ENCODE data around the gene DLX5. TPM values are rescaled to one million over a fixed set of nuclear protein-coding genes. Genes with fewer than 3 reads are reported as not detected.

DLX5 gene
- total RNA-seq, 4 donors from 2014 or later, result not detected

GRCh38 chr7:97020601-97020995 lies 4.0 kb downstream of the DLX5 start:
- TF ChIP-seq POLR2AphosphoS5 (IDR thresholded peaks at IDR 0.05) (no peak), EP300 (IDR thresholded peaks at IDR 0.05; ENCODE audit: low read depth) (no peak), POLR2A (IDR thresholded peaks at IDR 0.05) (no peak)
- TF ChIP-seq, protein P1, sequence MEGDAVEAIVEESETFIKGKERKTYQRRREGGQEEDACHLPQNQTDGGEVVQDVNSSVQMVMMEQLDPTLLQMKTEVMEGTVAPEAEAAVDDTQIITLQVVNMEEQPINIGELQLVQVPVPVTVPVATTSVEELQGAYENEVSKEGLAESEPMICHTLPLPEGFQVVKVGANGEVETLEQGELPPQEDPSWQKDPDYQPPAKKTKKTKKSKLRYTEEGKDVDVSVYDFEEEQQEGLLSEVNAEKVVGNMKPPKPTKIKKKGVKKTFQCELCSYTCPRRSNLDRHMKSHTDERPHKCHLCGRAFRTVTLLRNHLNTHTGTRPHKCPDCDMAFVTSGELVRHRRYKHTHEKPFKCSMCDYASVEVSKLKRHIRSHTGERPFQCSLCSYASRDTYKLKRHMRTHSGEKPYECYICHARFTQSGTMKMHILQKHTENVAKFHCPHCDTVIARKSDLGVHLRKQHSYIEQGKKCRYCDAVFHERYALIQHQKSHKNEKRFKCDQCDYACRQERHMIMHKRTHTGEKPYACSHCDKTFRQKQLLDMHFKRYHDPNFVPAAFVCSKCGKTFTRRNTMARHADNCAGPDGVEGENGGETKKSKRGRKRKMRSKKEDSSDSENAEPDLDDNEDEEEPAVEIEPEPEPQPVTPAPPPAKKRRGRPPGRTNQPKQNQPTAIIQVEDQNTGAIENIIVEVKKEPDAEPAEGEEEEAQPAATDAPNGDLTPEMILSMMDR (IDR thresholded peaks at IDR 0.05), result no peak
- in situ Hi-C loops (cut with MboI; ENCODE audit: low pct_ligation_motif_present in 1 of 4, low pct_unique_long_range_greater_than_20kb in 1 of 4, low sequenced_read_pairs in 3 of 4) (no loop called here), intact Hi-C loops (cut with DNase I; ENCODE audit: low total_unique reads) (loop anchor here (10.0 kb wide), 2 partner anchors 946 to 1106 kb away; no protein-coding TSS in a partner anchor)

GRCh38 chr7:97019710-97020225 lies 4.9 kb downstream of the DLX5 start:
- Histone ChIP-seq H3K27me3 (peaks cover 100% of the 10 kb centered on the region), H3K36me3 (no peaks in the 10 kb centered on the region), H3K4me3 (no peak overlapping the region), H3K9me3 (no peaks in the 10 kb centered on the region), H3K4me1 (peaks cover 0 to 30% (median 11%) of the 10 kb centered on the region in 4 donors), H3K27ac (no peak overlapping the region)
- no peak for TF ChIP-seq POLR2A (IDR thresholded peaks at IDR 0.05)
- no peak for TF ChIP-seq POLR2AphosphoS5 (IDR thresholded peaks at IDR 0.05)
- TF ChIP-seq, protein P1 (IDR thresholded peaks at IDR 0.05), result no peak
- TF ChIP-seq EP300 (IDR thresholded peaks at IDR 0.05; ENCODE audit: low read depth), result no peak
- 20 to 21% methylated on average over 4 to 5 of the region's 5 CpGs for WGBS, 2 donors (ENCODE audit: low coverage in 1 of 2)
- in situ Hi-C loops (cut with MboI; ENCODE audit: low pct_ligation_motif_present in 1 of 4, low pct_unique_long_range_greater_than_20kb in 1 of 4, low sequenced_read_pairs in 3 of 4), result no loop called here
- intact Hi-C loops (cut with DNase I; ENCODE audit: low total_unique reads), result loop anchor here (10.0 kb wide), 2 partner anchors 945 to 1105 kb away; no protein-coding TSS in a partner anchor
- no peak for DNase-seq

More at GRCh38 chr7:97020601-97020995, 4.0 kb downstream of the DLX5 start:
- 30 to 38% methylated on average over 6 to 17 of the region's 17 CpGs for WGBS, 2 donors (ENCODE audit: low coverage in 1 of 2)
- no peak overlapping the region for H3K27ac ChIP-seq
- no peak for DNase-seq
- peaks cover 100% of the 10 kb centered on the region for H3K27me3 ChIP-seq
- peaks cover 0 to 31% (median 11%) of the 10 kb centered on the region in 4 donors for H3K4me1 ChIP-seq
- no peaks in the 10 kb centered on the region for H3K36me3 ChIP-seq
- H3K4me3 ChIP-seq, result no peak overlapping the region
- no peaks in the 10 kb centered on the region for H3K9me3 ChIP-seq

DNA sequence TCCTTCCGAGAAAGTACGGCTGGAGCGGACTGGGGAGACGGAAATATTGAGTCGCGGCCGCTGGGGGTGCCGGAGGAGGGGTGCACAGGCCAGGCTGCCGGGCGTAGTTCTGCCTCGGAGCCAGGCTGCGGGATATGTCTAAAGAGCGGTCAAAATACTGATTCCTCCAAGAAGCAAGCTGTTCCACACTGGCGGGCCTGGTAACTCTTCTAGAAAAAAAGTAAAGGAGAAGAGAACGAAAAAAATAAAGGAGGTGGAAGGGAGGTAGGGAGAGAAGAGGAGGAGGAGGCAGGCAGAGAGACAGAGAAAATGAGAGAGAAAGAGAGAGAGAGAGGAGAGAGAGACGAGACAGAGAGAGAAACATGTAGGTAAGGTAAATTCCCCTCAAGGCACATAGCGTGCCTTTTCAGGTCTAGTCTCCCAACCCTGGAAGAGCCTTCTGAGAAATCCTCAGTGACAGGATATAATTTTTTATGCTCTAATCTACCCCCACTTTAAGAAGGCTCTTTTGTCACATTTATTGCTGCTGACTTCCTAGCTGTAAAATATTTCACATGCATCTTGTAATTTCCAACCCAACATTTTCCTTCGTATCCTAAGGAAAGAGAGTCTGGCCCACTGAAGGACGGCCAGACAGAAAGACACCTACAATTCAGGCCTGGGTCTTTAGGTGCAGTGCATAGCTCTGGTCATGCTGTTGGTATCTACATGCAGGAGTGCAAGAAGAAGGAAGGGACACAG lies 5.7 kb downstream of the DLX5 start:
- TF ChIP-seq, protein P1 (IDR thresholded peaks at IDR 0.05), result no peak
- no peak for TF ChIP-seq EP300 (IDR thresholded peaks at IDR 0.05; ENCODE audit: low read depth)
- no peak for TF ChIP-seq POLR2AphosphoS5 (IDR thresholded peaks at IDR 0.05)
- no peak for TF ChIP-seq POLR2A (IDR thresholded peaks at IDR 0.05)
- Histone ChIP-seq H3K36me3 (no peaks in the 10 kb centered on the region), H3K9me3 (no peaks in the 10 kb centered on the region), H3K27me3 (peaks cover 100% of the 10 kb centered on the region), H3K4me3 (no peak overlapping the region), H3K4me1 (peaks cover 0 to 22% (median 7%) of the 10 kb centered on the region in 4 donors), H3K27ac (no peak overlapping the region)
- no peak for DNase-seq
- 12 to 22% methylated on average over 3 to 19 of the region's 19 CpGs for WGBS, 2 donors (ENCODE audit: low coverage in 1 of 2)
- in situ Hi-C loops (cut with MboI; ENCODE audit: low pct_ligation_motif_present in 1 of 4, low pct_unique_long_range_greater_than_20kb in 1 of 4, low sequenced_read_pairs in 3 of 4), result no loop called here
- intact Hi-C loops (cut with DNase I; ENCODE audit: low total_unique reads), result no loop called here

GRCh38 chr7:97018126-97018601 lies 6.5 kb downstream of the DLX5 start:
- no peak for DNase-seq
- Histone ChIP-seq H3K27me3 (peaks cover 100% of the 10 kb centered on the region), H3K4me3 (no peak overlapping the region), H3K27ac (no peak overlapping the region), H3K36me3 (no peaks in the 10 kb centered on the region), H3K4me1 (peaks cover 0 to 21% (median 4%) of the 10 kb centered on the region in 4 donors), H3K9me3 (no peaks in the 10 kb centered on the region)
- TF ChIP-seq, protein P1 (IDR thresholded peaks at IDR 0.05), result no peak
- no peak for TF ChIP-seq EP300 (IDR thresholded peaks at IDR 0.05; ENCODE audit: low read depth)
- intact Hi-C loops (cut with DNase I; ENCODE audit: low total_unique reads), result no loop called here
- in situ Hi-C loops (cut with MboI; ENCODE audit: low pct_ligation_motif_present in 1 of 4, low pct_unique_long_range_greater_than_20kb in 1 of 4, low sequenced_read_pairs in 3 of 4), result no loop called here
- WGBS, 2 donors (ENCODE audit: low coverage in 1 of 2), result 12 to 21% methylated on average over 13 to 22 of the region's 22 CpGs

Measured in transverse colon (tissue), 4 donors.